HG02938 (cell line): ENCODE data around the gene SLC16A13.
"Not testable (repeated sequence)": the region's sequence is repeated elsewhere in the genome, so short reads cannot be mapped to it uniquely, and the experiment has no call there.

Experiments
- ATAC-seq: cut with Tn5 transposase; IDR thresholded peaks from one replicate; pipeline ENCODE4 v1.9.1; 2021; ENCODE audit warnings: mild to moderate bottlenecking, moderate library complexity; ENCODE audit not compliant: unreplicated experiment

Gene SLC16A13

GRCh38 chr17:7035591-7036368, at the start of gene SLC16A13:
TSS of gene SLC16A13 (plus strand) at chr17:7036015. CDS start at chr17:7036383, 368 bp downstream.
- ATAC-seq = peak; percentile 86

- ATAC-seq = no peak
These were observed 49.1 kb upstream of the SLC16A13 start for GRCh38 chr17:6986676-6987075.

GRCh38 chr17:6989779-6990178, 46.0 kb upstream of the SLC16A13 start:
- no peak for ATAC-seq

- ATAC-seq = not testable (repeated sequence)
These were observed 42.2 kb upstream of the SLC16A13 start for GRCh38 chr17:6993613-6994056.

- no peak for ATAC-seq
These were observed 41.7 kb upstream of the SLC16A13 start for GRCh38 chr17:6994118-6994598.

- ATAC-seq = no peak
These were observed 41.1 kb upstream of the SLC16A13 start for GRCh38 chr17:6994666-6995256.

- no peak for ATAC-seq
These were observed 40.1 kb upstream of the SLC16A13 start, which contains the start of gene ALOX12 for GRCh38 chr17:6995500-6996255. TSS of gene ALOX12 (plus strand) at chr17:6996049. CDS start at chr17:6996118, 69 bp downstream.

- ATAC-seq = no peak
These were observed 39.4 kb upstream of the SLC16A13 start for GRCh38 chr17:6996256-6997011.

GRCh38 chr17:6997171-6997570, 38.6 kb upstream of the SLC16A13 start:
- ATAC-seq = no peak

- no peak for ATAC-seq
These were observed 36.8 kb upstream of the SLC16A13 start for GRCh38 chr17:6998855-6999508.

GRCh38 chr17:7001318-7001961, 34.4 kb upstream of the SLC16A13 start:
- no peak for ATAC-seq

GRCh38 chr17:7002288-7003047, 33.3 kb upstream of the SLC16A13 start:
- no peak for ATAC-seq

GRCh38 chr17:7003745-7004144, 32.1 kb upstream of the SLC16A13 start:
- no peak for ATAC-seq

GRCh38 chr17:7004398-7005253, 31.2 kb upstream of the SLC16A13 start:
- ATAC-seq = no peak

- ATAC-seq = no peak
These were observed 30.1 kb upstream of the SLC16A13 start for GRCh38 chr17:7005716-7006115.

GRCh38 chr17:7007143-7007542, 28.7 kb upstream of the SLC16A13 start:
- no peak for ATAC-seq

- no peak for ATAC-seq
These were observed 25.3 kb upstream of the SLC16A13 start for GRCh38 chr17:7010523-7010922.

- no peak for ATAC-seq
These were observed 24.4 kb upstream of the SLC16A13 start for GRCh38 chr17:7011415-7011814.
